ENCODE results near the gene PRPF40A. TPM values are rescaled to one million over a fixed set of nuclear protein-coding genes. Genes with fewer than 3 reads are reported as not detected.
A peak's percentile ranks its signal among the peaks of the same experiment; 100 is the strongest.

Gene PRPF40A
- total RNA-seq, 1 donor from 2014 or later, result 132 TPM

DNA sequence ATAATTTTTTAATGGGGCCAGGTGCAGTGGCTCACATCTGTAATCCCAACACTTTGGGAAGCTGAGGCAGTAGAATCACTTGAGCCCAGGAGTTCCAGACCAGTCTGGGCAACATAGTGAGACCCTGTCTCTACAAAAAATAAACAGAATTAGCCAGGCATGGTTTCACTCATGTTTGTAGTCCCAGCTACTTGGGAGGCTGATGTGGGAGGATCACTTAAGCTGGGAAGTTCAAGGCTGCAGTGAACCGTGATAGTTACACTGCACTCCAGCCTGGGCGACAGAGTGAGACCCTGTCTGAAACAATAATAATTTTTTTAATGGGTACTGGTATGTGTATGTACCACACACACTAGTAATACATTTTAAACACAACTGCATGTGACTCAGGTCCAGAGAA is 3.5 kb upstream of the PRPF40A start:
- Mint-ChIP-seq H3K27ac (no peak overlapping the region), H3K36me3 (ENCODE audit: insufficient read depth) (peaks cover 5% of the 10 kb centered on the region), H3K4me1 (ENCODE audit: low read depth) (peaks cover 29% of the 10 kb centered on the region), H3K4me3 (ENCODE audit: low read depth) (peak overlapping the region; percentile 32), H3K27me3 (no peaks in the 10 kb centered on the region), H3K9me3 (ENCODE audit: low read depth) (no peaks in the 10 kb centered on the region)
- TF ChIP-seq, protein P1, sequence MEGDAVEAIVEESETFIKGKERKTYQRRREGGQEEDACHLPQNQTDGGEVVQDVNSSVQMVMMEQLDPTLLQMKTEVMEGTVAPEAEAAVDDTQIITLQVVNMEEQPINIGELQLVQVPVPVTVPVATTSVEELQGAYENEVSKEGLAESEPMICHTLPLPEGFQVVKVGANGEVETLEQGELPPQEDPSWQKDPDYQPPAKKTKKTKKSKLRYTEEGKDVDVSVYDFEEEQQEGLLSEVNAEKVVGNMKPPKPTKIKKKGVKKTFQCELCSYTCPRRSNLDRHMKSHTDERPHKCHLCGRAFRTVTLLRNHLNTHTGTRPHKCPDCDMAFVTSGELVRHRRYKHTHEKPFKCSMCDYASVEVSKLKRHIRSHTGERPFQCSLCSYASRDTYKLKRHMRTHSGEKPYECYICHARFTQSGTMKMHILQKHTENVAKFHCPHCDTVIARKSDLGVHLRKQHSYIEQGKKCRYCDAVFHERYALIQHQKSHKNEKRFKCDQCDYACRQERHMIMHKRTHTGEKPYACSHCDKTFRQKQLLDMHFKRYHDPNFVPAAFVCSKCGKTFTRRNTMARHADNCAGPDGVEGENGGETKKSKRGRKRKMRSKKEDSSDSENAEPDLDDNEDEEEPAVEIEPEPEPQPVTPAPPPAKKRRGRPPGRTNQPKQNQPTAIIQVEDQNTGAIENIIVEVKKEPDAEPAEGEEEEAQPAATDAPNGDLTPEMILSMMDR (IDR thresholded peaks at IDR 0.05; ENCODE audit: unreplicated experiment), result no peak
- no peak for DNase-seq (ENCODE audit: low spot score, unreplicated experiment)

GRCh38 chr2:152718909-152719645 is 1.8 kb upstream of the PRPF40A start:
- Mint-ChIP-seq H3K27me3 (no peaks in the 10 kb centered on the region), H3K27ac (peak overlapping the region; percentile 100)

GRCh38 chr2:152718076-152718908 is 1.0 kb upstream of the PRPF40A start, which contains the start of gene ARL6IP6:
Gene ARL6IP6, plus strand, starts transcription at chr2:152718620. Its CDS starts 5 bp downstream, at chr2:152718625.
- DNase-seq (ENCODE audit: low spot score, unreplicated experiment), result peak; percentile 82
- Mint-ChIP-seq H3K27me3 (no peaks in the 10 kb centered on the region), H3K27ac (peak within 1 kb of the TSS; percentile 100), H3K4me3 (ENCODE audit: low read depth) (peak within 1 kb of the TSS; percentile 92), H3K36me3 (ENCODE audit: insufficient read depth) (peaks cover 12% of the 10 kb centered on the region), H3K9me3 (ENCODE audit: low read depth) (no peaks in the 10 kb centered on the region), H3K4me1 (ENCODE audit: low read depth) (peaks cover 34% of the 10 kb centered on the region)
- TF ChIP-seq, protein P1 (IDR thresholded peaks at IDR 0.05; ENCODE audit: unreplicated experiment), result no peak

More at GRCh38 chr2:152718909-152719645, 1.8 kb upstream of the PRPF40A start:
- Mint-ChIP-seq H3K36me3 (ENCODE audit: insufficient read depth) (peaks cover 8% of the 10 kb centered on the region), H3K9me3 (ENCODE audit: low read depth) (no peaks in the 10 kb centered on the region), H3K4me1 (ENCODE audit: low read depth) (peaks cover 34% of the 10 kb centered on the region), H3K4me3 (ENCODE audit: low read depth) (peak overlapping the region; percentile 92)
- TF ChIP-seq, protein P1 (IDR thresholded peaks at IDR 0.05; ENCODE audit: unreplicated experiment), result no peak
- DNase-seq (ENCODE audit: low spot score, unreplicated experiment), result no peak

- Mint-ChIP-seq H3K4me1 (ENCODE audit: low read depth) (peaks cover 30% of the 10 kb centered on the region), H3K27ac (peak overlapping the region; percentile 100), H3K9me3 (ENCODE audit: low read depth) (no peaks in the 10 kb centered on the region), H3K4me3 (ENCODE audit: low read depth) (peak overlapping the region; percentile 92), H3K36me3 (ENCODE audit: insufficient read depth) (peaks cover 12% of the 10 kb centered on the region), H3K27me3 (no peaks in the 10 kb centered on the region)
- DNase-seq (ENCODE audit: low spot score, unreplicated experiment), result no peak
- TF ChIP-seq, protein P1 (IDR thresholded peaks at IDR 0.05; ENCODE audit: unreplicated experiment), result no peak
Observed at GRCh38 chr2:152716805-152717227, 445 bp downstream of the PRPF40A start.

DNA sequence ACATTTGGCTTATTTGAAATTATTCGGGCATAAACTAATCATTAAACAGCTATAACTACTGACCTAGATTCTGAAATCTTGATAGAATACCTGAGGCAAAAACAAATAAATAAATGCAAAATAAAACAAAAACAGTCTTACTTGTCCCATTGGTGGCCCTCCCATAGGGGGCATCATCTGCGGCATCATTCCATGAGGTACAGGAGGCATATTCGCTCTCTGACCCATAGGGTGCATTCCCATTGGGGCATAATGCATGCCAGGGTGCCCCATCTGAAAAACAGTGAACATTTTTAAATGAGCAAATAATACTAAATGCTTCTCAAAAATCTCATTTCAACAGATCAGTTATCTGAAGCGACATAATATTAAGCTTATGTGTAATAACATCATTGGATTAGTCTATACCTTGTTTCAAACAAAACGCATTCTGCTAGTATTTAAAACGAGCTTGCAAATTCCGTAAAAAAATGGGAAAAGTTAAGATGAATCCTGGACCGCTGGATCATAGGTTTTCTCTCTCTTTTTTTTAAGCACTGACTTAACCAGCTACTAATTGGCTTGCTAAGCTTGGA is 1.3 kb downstream of the PRPF40A start:
- peaks cover 25% of the 10 kb centered on the region for H3K4me1 Mint-ChIP-seq (ENCODE audit: low read depth)
- TF ChIP-seq, protein P1 (IDR thresholded peaks at IDR 0.05; ENCODE audit: unreplicated experiment), result peak; percentile 73
- H3K27ac Mint-ChIP-seq, result peak overlapping the region; percentile 100
- no peaks in the 10 kb centered on the region for H3K9me3 Mint-ChIP-seq (ENCODE audit: low read depth)
- no peaks in the 10 kb centered on the region for H3K27me3 Mint-ChIP-seq
- peak overlapping the region; percentile 92 for H3K4me3 Mint-ChIP-seq (ENCODE audit: low read depth)
- DNase-seq (ENCODE audit: low spot score, unreplicated experiment), result peak; percentile 18
- peaks cover 12% of the 10 kb centered on the region for H3K36me3 Mint-ChIP-seq (ENCODE audit: insufficient read depth)

Measured in progenitor cell of endocrine pancreas (in vitro differentiated cells).